SK-N-SH (cell line): Measurements from ENCODE around the gene PDE9A.

ENCODE experiments used
- CTCF ChIP-seq: fragments of 200-600 bp; sonication (generic); IDR thresholded peaks from 2 replicates; pipeline ENCODE4 v1.6.1; 2017; ENCODE audit warnings: antibody characterized with exemption, mild to moderate bottlenecking, moderate library complexity
- GATA2 ChIP-seq: sonication (generic); formaldehyde crosslinking; IDR thresholded peaks from 2 replicates; pipeline ENCODE4 v1.5.0; 2020; ENCODE audit warnings: mild to moderate bottlenecking, missing genetic modification reagents
- POLR2AphosphoS5 ChIP-seq: IDR thresholded peaks from 2 replicates; pipeline ENCODE4 v1.6.1; 2012; ENCODE audit warnings: low read depth, low read length
- REST ChIP-seq: IDR thresholded peaks from 2 replicates; pipeline ENCODE4 v1.6.1; 2012; ENCODE audit warnings: mild to moderate bottlenecking, low read depth, low read length, moderate library complexity
- TEAD4 ChIP-seq: IDR thresholded peaks from 2 replicates; pipeline ENCODE4 v1.4.0; 2012; ENCODE audit warnings: mild to moderate bottlenecking, borderline replicate concordance; ENCODE audit not compliant: insufficient read depth

GRCh38 chr21:42702720-42703119 lies 49.3 kb downstream of the PDE9A start:
- no peak for TF ChIP-seq CTCF
- TF ChIP-seq REST = no peak
- TF ChIP-seq POLR2AphosphoS5 = no peak
- no peak for TF ChIP-seq GATA2 (CRISPR knock-in tag)
- TF ChIP-seq TEAD4 = no peak
